Measurements from ENCODE around the gene STYXL1.

Gene STYXL1

GRCh38 chr7:75958802-75959543, 88.8 kb downstream of the STYXL1 start:
- DNase-seq (ENCODE audit: low read depth in 1 of 2, low spot score in 1 of 2): no peak
- H3K27ac ChIP-seq (replicated peaks): no peak overlapping the region

GRCh38 chr7:75957021-75957736, 90.6 kb downstream of the STYXL1 start:
- Histone ChIP-seq H3K27ac (replicated peaks) (no peak overlapping the region), H3K4me3 (replicated peaks; ENCODE audit: insufficient read depth, low read length) (no peak overlapping the region), H3K27me3 (ENCODE audit: insufficient read depth, poor library complexity, severe bottlenecking) (no peaks in the 10 kb centered on the region)
- DNase-seq (ENCODE audit: low read depth in 1 of 2, low spot score in 1 of 2): peak in 1 of 2 experiments; percentile 26
- TF ChIP-seq CTCF (IDR thresholded peaks at IDR 0.05; ENCODE audit: insufficient read depth, low read length) (no peak), REST (IDR thresholded peaks at IDR 0.05; ENCODE audit: insufficient replicate concordance, low read depth) (no peak), GABPA (IDR thresholded peaks at IDR 0.05; ENCODE audit: low read depth) (no peak), POLR2AphosphoS5 (IDR thresholded peaks at IDR 0.05; ENCODE audit: low read depth) (no peak), SPI1 (IDR thresholded peaks at IDR 0.05; ENCODE audit: borderline replicate concordance, low read depth) (no peak)

More at GRCh38 chr7:75958802-75959543, 88.8 kb downstream of the STYXL1 start:
- Histone ChIP-seq H3K27me3 (ENCODE audit: insufficient read depth, poor library complexity, severe bottlenecking) (no peaks in the 10 kb centered on the region), H3K4me3 (replicated peaks; ENCODE audit: insufficient read depth, low read length) (no peak overlapping the region)
- no peak for TF ChIP-seq CTCF (IDR thresholded peaks at IDR 0.05; ENCODE audit: insufficient read depth, low read length)
- no peak for TF ChIP-seq SPI1 (IDR thresholded peaks at IDR 0.05; ENCODE audit: borderline replicate concordance, low read depth)
- TF ChIP-seq GABPA (IDR thresholded peaks at IDR 0.05; ENCODE audit: low read depth): no peak
- TF ChIP-seq POLR2AphosphoS5 (IDR thresholded peaks at IDR 0.05; ENCODE audit: low read depth): no peak
- TF ChIP-seq REST (IDR thresholded peaks at IDR 0.05; ENCODE audit: insufficient replicate concordance, low read depth): no peak

GRCh38 chr7:75955331-75955955, 92.4 kb downstream of the STYXL1 start:
- DNase-seq (ENCODE audit: low read depth in 1 of 2, low spot score in 1 of 2): no peak
- TF ChIP-seq GABPA (IDR thresholded peaks at IDR 0.05; ENCODE audit: low read depth): no peak
- TF ChIP-seq REST (IDR thresholded peaks at IDR 0.05; ENCODE audit: insufficient replicate concordance, low read depth): no peak
- TF ChIP-seq POLR2AphosphoS5 (IDR thresholded peaks at IDR 0.05; ENCODE audit: low read depth): no peak
- no peak for TF ChIP-seq CTCF (IDR thresholded peaks at IDR 0.05; ENCODE audit: insufficient read depth, low read length)
- no peak overlapping the region for H3K4me3 ChIP-seq (replicated peaks; ENCODE audit: insufficient read depth, low read length)
- H3K27ac ChIP-seq (replicated peaks): no peak overlapping the region
- no peaks in the 10 kb centered on the region for H3K27me3 ChIP-seq (ENCODE audit: insufficient read depth, poor library complexity, severe bottlenecking)
